ENCODE data around the gene RFNG.

RFNG gene

GRCh38 chr17:81998691-81999438 lies 52.7 kb downstream of the RFNG start:
- DNase-seq: no peak

- DNase-seq: no peak
Measured at GRCh38 chr17:81998212-81998611, 53.4 kb downstream of the RFNG start.

Measured in NCI-H446 treated with DMSO at 0.1 percent for 48 hours (cell line).